Neural crest cell (in vitro differentiated cells): ENCODE data around the gene RNASE13. TPM values are rescaled to one million over a fixed set of nuclear protein-coding genes. Genes with fewer than 3 reads are reported as not detected.
A peak's percentile ranks its signal among the peaks of the same experiment; 100 is the strongest.

ENCODE experiments used
- DNase-seq: peaks from one replicate; pipeline ENCODE4 v3.0.0; 2021; ENCODE audit warnings: low read depth, mixed read lengths, low spot score
- H3K27ac Mint-ChIP-seq: one replicate; pipeline ENCODE4 v1.8.0; 2021; ENCODE audit warnings: mild to moderate bottlenecking, mixed read lengths; ENCODE audit not compliant: unreplicated experiment
- H3K27me3 Mint-ChIP-seq: 2 replicates; pipeline ENCODE4 v1.8.0; 2021; ENCODE audit warnings: low read depth, mild to moderate bottlenecking, mixed read lengths
- H3K36me3 Mint-ChIP-seq: 2 replicates; pipeline ENCODE4 v1.8.0; 2021; ENCODE audit warnings: low read depth, mild to moderate bottlenecking, mixed read lengths
- H3K4me1 Mint-ChIP-seq: 2 replicates; pipeline ENCODE4 v1.8.0; 2021; ENCODE audit warnings: mixed read lengths
- H3K4me3 Mint-ChIP-seq: one replicate; pipeline ENCODE4 v1.8.0; 2021; ENCODE audit warnings: mild to moderate bottlenecking, mixed read lengths
- H3K9me3 Mint-ChIP-seq: 2 replicates; pipeline ENCODE4 v1.8.0; 2021; ENCODE audit warnings: mixed read lengths
- long read RNA-seq: library from polyadenylated mRNA; unstranded; transcript quantifications from one replicate; pipeline ENCODE4 v2.0.0, GENCODE V29; 2020
- total RNA-seq: library from RNA; stranded (reverse); gene quantifications from 2 replicates; pipeline ENCODE4 v1.2.1, GENCODE V29; 2021
- TF ChIP-seq, protein P1 (sequence below): fragments of 200-600 bp; sonication (generic); conservative IDR thresholded peaks from 2 replicates; pipeline ENCODE4 v1.5.0; 2021; ENCODE audit warnings: antibody characterized with exemption, mild to moderate bottlenecking

Gene RNASE13, protein sequence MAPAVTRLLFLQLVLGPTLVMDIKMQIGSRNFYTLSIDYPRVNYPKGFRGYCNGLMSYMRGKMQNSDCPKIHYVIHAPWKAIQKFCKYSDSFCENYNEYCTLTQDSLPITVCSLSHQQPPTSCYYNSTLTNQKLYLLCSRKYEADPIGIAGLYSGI
- not detected in 2 replicates for total RNA-seq
- long read RNA-seq: 0 reads

DNA sequence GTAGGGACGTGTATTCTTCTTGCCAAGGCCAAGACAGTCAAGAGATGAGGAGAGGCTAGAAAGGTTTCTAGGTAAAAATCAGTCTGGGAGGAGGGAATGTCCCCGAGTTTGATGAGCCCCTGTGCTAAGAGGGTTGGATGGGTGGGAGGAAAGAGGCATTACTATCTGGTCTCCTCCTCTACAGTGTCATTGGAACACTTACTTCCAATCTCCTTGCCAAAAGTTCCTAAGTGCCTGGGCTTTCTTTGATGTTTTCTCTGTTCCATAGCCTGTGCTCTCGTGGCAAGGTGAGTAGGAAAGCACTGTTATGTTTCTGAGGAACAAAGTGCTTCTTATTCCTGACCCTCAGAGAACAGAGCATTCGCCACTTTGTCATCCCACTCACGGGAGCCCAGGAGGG is at the start of gene RNASE13:
TSS of gene RNASE13 (minus strand) at position 101 of the 400 bp plus-strand sequence. CDS start 519 bp downstream, outside the sequence.
- no peaks in the 10 kb centered on the region for H3K9me3 Mint-ChIP-seq
- DNase-seq: no peak
- TF ChIP-seq, protein P1, sequence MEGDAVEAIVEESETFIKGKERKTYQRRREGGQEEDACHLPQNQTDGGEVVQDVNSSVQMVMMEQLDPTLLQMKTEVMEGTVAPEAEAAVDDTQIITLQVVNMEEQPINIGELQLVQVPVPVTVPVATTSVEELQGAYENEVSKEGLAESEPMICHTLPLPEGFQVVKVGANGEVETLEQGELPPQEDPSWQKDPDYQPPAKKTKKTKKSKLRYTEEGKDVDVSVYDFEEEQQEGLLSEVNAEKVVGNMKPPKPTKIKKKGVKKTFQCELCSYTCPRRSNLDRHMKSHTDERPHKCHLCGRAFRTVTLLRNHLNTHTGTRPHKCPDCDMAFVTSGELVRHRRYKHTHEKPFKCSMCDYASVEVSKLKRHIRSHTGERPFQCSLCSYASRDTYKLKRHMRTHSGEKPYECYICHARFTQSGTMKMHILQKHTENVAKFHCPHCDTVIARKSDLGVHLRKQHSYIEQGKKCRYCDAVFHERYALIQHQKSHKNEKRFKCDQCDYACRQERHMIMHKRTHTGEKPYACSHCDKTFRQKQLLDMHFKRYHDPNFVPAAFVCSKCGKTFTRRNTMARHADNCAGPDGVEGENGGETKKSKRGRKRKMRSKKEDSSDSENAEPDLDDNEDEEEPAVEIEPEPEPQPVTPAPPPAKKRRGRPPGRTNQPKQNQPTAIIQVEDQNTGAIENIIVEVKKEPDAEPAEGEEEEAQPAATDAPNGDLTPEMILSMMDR: no peak
- peaks cover 6% of the 10 kb centered on the region for H3K27me3 Mint-ChIP-seq
- peaks cover 4% of the 10 kb centered on the region for H3K4me1 Mint-ChIP-seq
- H3K27ac Mint-ChIP-seq: no peak within 1 kb of the TSS
- no peaks in the 10 kb centered on the region for H3K36me3 Mint-ChIP-seq
- H3K4me3 Mint-ChIP-seq: no peak within 1 kb of the TSS

- Mint-ChIP-seq H3K36me3 (peaks cover 35% of the 10 kb centered on the region), H3K27me3 (peaks cover 12% of the 10 kb centered on the region), H3K9me3 (no peaks in the 10 kb centered on the region), H3K27ac (no peak overlapping the region), H3K4me3 (peak overlapping the region; percentile 23), H3K4me1 (peaks cover 25% of the 10 kb centered on the region)
- DNase-seq: no peak
- TF ChIP-seq, protein P1: no peak
Measured at GRCh38 chr14:21084396-21084795, 49.8 kb upstream of the RNASE13 start.

DNA sequence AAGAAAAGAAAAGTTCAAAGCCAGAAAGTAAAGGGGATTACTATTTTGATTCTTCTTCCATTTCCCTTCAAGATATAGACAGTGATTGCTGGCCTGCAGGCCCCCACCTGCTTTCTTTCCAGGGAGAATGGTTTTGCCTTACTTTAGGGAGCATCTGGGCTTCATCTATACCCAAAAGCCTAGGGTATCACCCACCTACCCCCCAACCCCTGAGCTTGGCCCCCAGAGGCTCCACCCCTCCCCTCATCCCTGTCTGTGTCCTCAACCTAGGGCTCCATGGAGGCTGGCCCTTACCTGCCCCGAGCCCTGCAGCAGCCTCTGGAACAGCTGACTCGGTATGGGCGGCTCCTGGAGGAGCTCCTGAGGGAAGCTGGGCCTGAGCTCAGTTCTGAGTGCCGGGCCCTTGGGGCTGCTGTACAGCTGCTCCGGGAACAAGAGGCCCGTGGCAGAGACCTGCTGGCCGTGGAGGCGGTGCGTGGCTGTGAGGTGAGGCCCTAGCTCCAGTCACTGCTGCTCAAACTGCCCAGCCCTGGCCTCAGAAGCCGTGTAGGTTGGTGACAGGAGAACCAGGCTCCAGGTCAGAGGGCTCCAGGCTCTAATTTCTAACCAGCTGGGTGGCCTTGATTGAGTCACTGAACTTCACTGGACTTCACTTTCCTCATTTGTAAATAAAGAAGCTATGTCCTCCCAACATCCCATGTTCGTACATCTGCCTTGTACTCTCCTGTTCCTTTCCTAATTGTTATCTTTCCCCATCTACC is 49.1 kb upstream of the RNASE13 start:
- peaks cover 29% of the 10 kb centered on the region for H3K36me3 Mint-ChIP-seq
- peak overlapping the region; percentile 23 for H3K4me3 Mint-ChIP-seq
- TF ChIP-seq, protein P1: no peak
- no peak overlapping the region for H3K27ac Mint-ChIP-seq
- H3K9me3 Mint-ChIP-seq: no peaks in the 10 kb centered on the region
- peaks cover 19% of the 10 kb centered on the region for H3K4me1 Mint-ChIP-seq
- DNase-seq: no peak
- peaks cover 12% of the 10 kb centered on the region for H3K27me3 Mint-ChIP-seq

GRCh38 chr14:21081521-21082142 is 47.0 kb upstream of the RNASE13 start:
- Mint-ChIP-seq H3K27ac (no peak overlapping the region), H3K4me3 (peak overlapping the region; percentile 65), H3K4me1 (peaks cover 9% of the 10 kb centered on the region), H3K9me3 (no peaks in the 10 kb centered on the region), H3K27me3 (peaks cover 6% of the 10 kb centered on the region), H3K36me3 (peaks cover 27% of the 10 kb centered on the region)
- TF ChIP-seq, protein P1: no peak
- no peak for DNase-seq

DNA sequence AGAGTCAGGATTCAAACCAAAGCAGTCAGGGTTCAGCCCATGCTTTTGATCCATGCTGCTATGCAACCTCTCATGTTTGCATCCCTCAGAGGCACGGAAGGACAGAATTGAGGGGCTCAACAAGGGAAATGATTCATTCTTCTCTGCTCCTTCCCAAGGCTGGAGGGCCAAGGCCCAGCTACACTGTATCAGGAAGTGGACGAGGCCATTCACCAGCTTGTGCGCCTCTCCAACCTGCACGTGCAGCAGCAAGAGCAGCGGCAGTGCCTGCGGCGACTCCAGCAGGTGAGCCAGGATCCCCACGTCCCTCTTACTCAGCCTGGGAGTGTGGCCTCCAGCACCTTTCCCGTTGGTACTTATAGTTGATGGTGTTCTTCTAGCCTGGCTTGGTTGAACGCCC is 44.1 kb upstream of the RNASE13 start:
- Mint-ChIP-seq H3K27ac (no peak overlapping the region), H3K4me1 (peaks cover 11% of the 10 kb centered on the region), H3K27me3 (peaks cover 3% of the 10 kb centered on the region), H3K36me3 (peaks cover 22% of the 10 kb centered on the region), H3K9me3 (no peaks in the 10 kb centered on the region), H3K4me3 (no peak overlapping the region)
- TF ChIP-seq, protein P1: no peak
- no peak for DNase-seq
